Stimulated activated CD4-positive, alpha-beta T cell treated with anti-CD3 and anti-CD28 coated beads, TNF-alpha, amount 100 ng/mL, for 1 hour (primary cell): ENCODE measurements around the gene CAMK2D.
"Not testable (repeated sequence)": the region's sequence is repeated elsewhere in the genome, so short reads cannot be mapped to it uniquely, and the experiment has no call there.

Experiments used
- DNase-seq, 3 donors: peaks; one replicate each; pipeline ENCODE4 v3.0.0-alpha.2; 2020; ENCODE audit warnings: low read depth in 3 of 3, low spot score in 1 of 3

CAMK2D gene

DNA sequence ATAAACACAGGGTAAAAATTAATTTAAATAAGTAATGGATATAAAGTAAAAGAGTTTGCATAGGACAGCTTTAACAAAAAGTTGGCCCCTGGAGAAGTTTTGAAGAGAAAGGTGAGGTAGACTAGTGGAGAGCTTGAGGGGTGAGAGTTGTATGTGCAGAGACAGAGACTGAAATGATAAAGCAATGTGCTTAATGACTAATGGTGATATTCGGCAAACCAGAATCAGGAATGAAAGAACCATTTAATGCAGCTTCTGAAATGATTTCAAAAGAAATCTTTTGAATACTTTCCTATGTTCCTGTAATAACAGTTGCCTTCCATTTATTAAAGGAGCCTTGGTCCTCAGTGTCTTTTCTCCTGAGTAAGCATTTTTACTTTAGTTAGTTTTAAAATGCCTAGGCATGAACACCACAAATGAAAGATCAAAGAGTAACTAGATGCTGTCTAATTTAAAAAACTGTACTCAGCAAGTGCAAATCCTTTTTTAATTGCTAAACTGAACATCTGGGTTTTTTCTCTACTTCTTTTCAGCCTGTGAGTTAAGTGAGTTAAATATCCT, 28.5 kb downstream of the CAMK2D start:
- DNase-seq: no peak

DNA sequence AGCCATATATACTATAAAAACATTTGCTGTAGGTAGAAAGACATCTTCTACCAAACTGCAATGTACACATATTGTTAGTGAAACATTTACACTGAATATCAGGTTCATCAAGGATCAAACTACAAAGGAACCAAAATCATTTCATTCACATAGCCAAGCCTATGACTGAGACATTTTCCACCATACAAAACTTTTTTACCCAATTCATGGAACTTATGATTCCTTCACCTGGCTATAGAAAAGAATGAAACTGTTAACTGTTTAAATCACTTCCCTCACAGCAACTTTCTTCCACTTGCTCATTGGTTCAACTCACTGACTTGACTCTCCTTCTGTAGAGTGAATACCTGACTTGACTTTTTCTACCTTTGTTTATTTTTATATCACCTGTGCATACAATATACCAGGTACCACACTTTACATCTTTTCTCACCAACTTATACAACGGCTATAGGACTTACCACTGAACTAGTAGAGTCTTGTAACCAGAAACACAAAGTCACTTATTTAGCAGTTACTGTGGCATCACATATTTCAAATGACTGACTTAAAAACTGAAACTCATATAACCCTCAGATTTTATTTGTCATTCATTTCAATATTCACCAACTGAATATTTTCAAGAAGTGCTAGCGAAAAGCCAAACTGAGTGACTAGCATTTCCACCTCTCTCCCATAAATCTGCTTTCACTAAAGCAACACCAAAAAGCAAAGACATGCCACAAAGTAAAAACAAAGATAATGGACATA, 30.9 kb downstream of the CAMK2D start:
- no peak for DNase-seq

DNA sequence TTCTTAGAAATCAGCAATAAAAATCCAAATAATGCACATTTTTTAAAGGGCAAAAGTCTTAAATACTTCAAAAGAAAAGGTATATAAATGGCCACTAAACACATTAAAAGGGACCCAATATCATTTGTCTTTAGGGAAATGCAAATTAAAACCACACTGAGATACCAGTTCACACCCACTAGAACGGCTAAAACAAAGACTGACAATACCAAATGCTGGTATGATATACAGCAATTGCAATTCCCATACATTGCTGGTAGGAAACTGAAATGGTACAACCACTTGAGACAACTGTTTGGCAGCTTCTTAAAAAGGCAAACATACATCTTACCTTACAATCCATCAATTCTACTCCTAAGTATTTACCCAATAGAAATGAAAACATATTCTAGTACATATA, 33.7 kb downstream of the CAMK2D start:
- no peak for DNase-seq

DNA sequence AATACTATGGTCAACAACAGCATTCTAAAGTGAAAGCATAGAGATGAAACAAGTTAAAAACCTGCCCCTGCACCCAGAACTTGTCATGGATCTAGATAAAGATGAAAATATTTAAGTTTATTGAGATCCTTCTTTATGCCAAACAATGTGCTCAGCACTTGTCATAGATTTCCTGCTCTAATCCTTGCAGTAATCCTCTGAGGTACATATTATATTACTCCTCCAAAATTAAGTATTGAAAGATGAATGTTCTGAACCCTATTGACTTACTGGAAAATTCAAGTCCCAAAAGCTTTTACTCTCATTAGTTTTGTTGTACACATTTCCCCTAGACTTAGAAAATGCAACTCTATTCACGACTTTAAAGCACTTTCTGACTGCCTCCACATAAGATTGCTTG, 35.6 kb downstream of the CAMK2D start:
- DNase-seq: no peak

DNA sequence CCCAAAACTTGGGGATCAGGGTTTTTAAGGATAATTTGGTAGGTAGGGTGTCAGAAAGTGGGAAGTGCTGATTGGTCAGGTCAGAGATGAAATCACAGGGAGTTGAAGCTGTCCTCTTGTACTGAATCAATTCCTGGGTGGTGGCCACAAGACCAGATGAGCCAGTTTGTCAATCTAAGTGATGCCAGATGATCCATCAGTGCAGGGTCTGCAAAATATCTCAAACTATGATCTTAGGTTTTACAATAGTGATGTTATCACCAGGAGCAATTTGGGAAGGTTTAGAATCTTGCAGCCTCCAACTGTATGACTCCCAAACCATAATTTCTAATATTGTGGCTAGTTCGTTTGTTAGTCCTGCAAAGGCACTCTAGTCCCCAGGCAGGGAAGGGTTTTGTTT, 43.3 kb downstream of the CAMK2D start:
- DNase-seq: no peak

DNA sequence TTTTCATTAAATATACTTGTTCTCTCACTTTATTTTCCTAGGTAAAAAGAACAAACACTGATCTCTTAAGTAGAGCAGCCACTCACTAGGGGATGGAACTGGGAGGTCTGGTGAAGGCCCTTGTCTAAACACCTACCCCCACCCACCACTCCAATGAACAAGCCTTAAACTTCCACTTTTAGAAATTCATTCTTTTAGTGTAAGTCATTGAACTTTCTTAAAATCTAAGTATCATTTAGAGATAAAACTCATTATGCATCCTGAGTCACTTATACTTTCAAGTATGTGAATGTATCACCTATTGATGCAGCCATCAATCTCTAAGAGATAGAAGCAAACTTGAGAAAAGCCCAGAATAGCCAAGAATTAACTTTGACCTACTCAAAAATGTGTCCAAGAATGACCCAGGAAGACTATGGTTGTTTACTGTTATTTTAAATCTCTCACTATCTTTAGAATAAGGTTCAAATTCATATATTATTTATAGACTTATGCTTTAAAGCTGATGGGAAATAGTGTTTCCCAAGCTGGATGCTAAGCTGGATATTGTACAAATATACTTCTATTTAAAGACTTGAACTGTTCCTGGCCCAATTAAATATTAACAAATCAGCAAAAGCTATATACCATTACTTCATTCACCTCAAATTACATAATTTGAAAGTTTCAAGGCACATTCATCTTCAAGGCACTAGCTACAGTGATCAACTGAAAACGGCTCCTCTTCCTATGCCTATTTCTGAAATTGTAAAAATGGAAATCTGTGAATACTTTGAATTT, 49.5 kb downstream of the CAMK2D start:
- no peak for DNase-seq

DNA sequence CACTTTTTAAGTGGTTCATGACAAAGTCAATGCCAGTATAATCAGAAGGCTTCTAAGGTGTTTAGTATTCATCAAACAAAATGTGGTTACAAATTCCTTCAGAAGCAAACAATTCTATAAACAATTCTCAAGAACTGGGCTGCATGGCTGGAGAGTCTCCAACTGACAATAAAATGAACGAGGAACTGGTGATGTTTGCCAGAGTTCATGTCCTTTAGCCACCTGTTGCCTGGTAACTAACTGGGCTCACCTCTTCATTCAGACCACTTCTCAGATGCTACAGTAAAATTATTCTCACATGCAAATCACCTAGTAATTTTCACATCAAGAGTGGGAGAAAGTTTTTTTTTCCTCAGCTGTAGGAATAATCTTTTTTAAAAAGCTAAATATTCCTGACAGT, 53.3 kb downstream of the CAMK2D start:
- no peak for DNase-seq

DNA sequence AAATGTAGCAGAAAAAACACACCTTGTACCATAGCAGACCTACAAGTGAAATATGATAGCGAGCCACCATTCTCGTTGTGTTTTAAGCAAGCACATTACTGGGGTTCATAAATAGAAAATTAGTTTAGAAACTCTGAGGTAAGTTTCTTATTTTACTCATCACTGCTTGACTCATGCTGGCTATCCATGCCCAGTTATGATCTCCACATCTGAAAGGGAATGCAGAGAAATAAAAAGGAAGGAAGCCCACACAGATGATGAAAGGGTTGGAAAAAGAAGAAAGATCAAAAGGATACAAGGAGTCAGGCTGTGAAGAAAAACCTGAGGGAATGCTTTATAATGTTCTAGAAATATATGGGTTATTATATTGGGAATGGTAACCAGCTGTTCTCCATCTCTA, 54.5 kb downstream of the CAMK2D start:
- DNase-seq: no peak

DNA sequence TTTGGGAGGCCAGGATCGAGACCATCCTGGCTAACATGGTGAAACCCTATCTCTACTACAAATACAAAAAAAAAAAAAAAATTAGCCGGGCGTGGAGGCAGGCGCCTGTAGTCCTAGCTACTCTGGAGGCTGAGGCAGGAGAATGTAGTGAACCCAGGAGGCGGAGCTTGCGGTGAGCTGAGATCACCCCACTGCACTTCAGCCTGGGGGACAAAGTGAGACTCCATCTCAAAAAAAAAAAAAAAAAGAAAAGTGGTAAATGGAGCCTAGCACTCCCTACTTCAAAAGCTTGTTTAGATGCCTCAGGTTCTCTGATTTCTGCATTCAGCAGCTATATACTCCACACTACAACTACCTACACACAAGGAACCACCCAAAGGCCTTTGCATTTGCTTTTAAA, 56.4 kb downstream of the CAMK2D start:
- not testable (repeated sequence) for DNase-seq

DNA sequence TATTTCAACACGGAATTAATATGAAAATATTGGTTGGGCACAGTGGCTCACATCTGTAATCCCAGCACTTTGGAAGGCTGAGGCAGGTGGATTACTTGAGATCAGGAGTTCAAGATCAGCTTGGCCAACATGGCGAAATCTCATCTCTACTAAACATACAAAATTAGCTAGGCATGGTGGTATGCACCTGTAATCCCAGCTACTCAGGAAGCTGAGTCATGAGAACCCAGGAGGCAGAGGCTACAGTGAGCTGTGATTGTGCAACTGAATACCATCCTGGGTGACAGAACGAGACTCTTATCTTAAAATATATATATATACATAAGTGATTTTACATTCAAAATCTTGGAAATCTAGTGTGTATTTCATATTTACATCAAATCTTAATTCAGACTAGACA, 58.9 kb downstream of the CAMK2D start:
- DNase-seq: not testable (repeated sequence)

DNA sequence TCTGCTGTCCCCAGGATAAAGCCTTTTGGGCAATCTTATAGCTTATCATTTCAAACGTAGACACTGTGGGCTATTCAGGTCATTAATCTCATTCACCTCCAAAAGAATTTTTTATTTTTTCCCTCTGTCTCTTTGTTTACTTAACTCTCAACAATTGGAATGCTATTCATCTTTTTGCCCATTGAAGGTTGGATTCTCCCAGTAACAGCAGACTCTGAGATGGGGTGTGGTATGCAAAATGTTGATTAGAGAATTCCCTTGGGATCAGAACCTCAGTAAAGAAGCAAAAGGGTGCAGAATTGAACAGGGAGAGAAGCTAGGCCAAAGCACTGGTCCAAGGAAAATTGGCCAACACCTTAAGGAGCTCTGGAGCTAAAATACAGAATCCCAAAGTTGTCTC, 60.4 kb downstream of the CAMK2D start:
- DNase-seq: no peak

DNA sequence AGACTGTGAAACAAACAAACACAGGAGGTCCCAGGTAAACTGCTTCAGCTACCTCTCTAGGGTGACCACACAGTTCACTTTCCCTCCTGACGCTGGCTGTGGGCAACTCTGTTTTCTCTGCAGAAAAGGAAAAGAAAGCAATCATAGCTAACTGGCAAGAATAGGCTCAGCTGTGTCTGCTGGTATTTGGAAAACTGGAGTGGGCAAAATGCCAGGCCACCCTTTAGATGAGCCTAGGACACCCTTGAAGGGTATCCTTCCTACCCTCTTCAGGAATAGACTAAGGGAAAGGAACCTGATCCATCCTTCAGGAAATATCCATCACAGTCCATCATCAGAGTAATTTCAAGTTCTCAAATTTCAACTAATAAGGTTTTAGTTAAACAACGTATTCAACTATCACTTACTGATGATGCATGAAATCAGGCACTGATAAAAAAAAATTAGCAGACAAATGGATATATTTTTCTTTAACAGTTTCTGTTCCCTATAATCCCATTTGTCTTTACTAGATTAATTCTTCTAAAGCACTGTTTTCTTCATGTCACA, 60.9 kb downstream of the CAMK2D start:
- no peak for DNase-seq

DNA sequence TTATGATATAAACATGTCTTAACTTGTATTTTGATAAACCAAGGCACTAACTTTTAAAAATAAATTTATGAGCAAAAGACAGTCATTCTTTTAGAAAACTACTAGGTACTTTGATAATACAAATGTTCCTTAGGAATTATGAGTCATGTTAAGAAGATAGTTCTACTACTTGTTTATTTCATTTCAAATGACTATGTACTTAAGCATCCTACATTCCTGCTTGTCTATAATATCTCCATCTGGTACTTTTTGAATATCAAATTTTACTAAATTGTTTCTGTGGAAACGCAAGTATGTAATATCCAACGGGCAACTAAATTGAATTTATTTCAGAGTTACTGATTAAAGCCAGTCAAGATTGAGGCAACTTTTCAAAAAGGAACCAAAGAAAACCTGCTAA, 61.8 kb downstream of the CAMK2D start:
- DNase-seq: no peak

DNA sequence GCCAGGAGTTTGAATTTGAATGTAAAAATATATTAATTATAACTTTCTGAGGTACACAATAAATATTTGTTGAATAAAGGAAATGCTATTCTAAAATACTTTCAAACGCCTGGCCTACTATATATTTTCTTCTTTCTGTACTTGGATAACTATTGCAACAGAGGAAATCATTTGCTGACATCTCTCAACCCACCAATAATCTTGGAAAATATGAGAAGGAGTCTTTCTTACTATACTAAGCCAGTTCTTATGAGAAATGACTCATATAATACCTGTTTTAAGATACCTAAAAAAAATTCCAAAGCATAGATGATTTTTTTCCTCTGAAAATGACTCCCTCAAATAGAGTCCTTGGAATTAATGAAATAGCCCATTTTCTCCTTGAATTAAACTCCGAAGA, 64.1 kb downstream of the CAMK2D start:
- DNase-seq: no peak

DNA sequence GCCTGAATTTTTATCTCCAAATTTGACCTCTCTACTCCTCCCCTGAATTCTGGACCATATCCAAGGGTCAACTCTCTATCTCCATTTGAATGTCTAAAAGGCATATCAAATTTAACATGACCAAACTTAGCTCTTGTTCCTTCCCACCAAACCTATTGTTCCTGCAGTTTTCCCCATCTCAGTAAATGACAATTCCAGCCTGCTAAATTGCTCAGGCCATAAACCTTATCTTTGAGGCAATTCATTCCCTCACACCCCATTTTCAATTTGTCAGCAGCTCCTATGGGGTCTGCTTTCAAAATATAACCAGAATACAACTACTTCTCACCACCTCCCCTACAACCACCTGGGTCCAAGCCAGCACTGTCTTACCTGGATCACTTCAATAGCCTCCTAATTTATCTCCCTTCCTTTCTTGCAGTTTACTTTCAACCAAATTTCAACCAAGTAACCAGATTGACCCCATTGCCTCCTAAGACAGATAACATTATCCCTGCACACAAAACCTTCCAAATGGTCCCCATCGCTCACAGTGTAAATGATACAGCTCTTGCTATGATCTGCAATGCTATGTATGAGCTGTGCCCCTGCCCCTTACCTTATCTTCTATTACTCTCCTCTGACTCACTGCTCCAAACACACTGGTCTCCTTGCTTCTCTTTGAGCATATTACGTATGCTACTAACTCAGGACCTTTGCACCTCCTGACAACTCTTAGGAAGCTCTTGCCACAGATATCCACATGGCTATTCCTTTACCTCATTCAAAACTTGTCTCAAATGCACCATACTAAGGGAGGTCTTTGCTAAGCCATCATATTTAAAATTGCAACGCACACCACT, 66.0 kb downstream of the CAMK2D start:
- no peak for DNase-seq

DNA sequence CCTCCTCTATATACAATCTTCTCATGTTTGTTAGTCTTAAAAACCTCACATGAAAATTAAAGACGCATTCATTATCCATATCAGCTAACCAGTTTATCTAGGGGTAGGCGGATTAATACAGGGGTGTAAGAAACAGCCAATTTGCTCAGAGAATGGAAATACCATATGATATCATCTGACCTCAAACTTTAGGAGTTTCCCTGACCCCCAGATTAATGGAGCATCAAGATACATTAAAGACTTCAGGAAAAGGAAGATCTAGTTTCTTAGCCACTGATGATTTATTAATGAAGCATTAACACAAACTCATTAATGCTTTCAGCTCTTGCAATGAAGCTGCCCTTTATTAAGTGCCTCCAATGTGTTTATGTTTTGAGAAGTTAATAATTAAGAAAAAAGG, 67.5 kb downstream of the CAMK2D start:
- DNase-seq: no peak

DNA sequence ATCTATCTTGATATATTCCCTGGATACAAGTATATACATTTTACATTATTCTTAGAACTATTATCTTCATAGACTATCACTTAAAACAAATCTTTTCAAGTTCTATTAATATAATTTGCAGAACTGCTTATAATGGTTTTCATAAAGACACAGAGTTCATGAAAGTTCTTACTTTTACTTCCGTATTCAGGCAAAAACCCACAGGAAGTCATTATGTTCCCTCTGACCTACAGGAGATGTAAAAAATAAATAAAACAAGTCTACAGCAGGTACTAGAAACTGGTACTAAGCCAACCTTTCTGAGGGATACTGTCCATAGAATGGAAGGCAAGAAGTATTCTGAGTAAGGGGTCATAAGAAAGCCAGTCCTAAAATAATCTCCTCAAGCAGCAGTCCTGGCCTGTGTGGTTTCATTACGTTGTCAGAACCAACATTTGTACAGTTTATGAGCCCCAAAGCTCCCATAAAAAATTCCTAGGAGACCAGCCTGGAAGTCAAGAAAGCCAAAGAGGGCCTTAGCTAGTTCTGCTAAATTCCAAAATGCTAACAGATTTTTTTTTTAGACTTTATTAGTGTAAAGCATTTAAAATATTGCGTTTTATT, 68.6 kb downstream of the CAMK2D start:
- DNase-seq: no peak

DNA sequence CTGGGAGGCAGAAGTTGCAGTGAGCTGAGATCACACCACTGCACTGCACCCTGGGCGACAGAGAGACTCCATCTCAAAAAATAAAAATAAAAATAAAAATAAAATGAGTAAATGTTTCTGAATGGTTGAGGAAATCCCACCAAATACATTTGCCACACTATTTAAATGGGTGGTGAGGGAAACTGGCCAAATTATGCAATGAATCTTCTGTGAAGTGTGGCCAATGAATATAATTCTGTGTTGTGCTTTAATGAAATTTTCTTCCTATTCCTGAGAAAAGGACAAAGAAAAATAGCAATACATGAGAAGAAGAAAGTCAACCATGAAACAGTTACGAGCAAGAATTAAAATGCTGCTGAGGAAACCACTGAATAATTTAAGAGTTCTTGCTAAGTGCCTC, 69.9 kb downstream of the CAMK2D start:
- DNase-seq: no peak

DNA sequence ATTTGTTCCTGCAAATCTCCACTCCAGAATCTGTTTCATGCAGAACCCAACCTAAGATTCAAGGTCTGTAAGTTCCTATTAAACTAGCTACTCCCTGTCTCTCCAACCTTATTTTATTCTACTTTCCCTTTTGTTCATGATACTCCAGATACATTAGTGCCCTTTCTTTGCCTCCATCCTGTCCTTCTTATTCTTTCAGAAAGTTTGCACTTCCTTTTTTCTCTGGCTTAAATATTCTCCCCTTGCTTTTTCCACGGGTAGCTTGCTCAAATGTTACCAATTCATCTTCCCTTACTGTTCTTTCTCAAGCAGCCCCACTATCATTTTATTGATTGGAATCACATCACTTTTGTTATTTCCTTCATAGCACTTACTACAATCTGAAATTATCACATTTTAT, 72.1 kb downstream of the CAMK2D start:
- no peak for DNase-seq

DNA sequence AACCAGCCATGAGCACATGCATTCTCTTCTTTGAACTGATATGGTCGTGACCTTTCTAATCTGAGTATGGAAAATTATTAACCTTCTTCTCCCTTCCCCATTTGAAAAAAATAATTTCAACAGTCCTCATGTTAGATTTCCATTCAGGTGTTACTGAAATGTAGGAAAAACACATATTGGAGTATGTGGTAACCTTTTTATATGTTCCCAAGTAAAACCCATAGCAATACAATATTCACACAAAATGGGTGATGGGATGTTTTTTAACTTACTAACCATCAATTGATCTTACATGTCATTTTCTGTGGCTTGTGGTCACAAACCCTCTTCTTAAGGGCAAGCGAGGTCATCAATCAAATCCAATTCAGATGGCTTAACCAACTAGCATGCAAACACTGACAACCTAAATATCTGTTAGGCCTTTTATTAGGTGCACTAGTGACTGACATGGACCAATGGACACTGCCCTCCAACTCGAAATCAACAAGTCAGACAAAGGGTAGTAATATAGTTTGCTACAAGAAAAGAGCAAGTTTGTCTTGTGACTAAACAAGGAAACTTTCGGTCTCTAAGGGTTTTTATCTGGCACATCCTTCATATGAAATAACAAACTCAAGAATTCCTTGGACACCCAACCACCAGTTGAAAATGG, 74.3 kb downstream of the CAMK2D start:
- no peak for DNase-seq
